Activated CD8-positive, alpha-beta memory T cell treated with anti-CD3 and anti-CD28 coated beads for 24 hours (primary cell): ENCODE data around the gene ZNF839.

Experiments
- DNase-seq: peaks from one replicate; pipeline ENCODE4 v3.0.0-alpha.2; 2020

ZNF839 gene

GRCh38 chr14:102390064-102390855, 70.7 kb downstream of the ZNF839 start:
- no peak for DNase-seq
